Measurements from ENCODE around the gene CKS1B.
"Not testable (repeated sequence)": the region's sequence is repeated elsewhere in the genome, so short reads cannot be mapped to it uniquely, and the experiment has no call there.

Gene CKS1B

DNA sequence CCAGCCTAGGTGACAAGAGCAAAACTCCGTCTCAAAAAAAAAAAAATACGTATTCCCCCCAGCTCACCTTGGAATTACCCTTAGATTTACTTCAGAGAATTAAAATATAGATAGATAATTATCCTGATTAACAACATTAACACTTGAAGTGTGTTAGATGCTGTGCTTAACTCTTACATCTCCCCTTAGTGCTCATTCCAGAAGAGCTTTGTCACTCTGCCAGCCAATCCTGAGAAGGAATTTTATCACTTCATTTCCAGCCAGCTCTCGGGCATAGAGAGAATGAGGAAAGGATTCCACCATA, 2.3 kb upstream of the CKS1B start:
- TF ChIP-seq, protein P1, sequence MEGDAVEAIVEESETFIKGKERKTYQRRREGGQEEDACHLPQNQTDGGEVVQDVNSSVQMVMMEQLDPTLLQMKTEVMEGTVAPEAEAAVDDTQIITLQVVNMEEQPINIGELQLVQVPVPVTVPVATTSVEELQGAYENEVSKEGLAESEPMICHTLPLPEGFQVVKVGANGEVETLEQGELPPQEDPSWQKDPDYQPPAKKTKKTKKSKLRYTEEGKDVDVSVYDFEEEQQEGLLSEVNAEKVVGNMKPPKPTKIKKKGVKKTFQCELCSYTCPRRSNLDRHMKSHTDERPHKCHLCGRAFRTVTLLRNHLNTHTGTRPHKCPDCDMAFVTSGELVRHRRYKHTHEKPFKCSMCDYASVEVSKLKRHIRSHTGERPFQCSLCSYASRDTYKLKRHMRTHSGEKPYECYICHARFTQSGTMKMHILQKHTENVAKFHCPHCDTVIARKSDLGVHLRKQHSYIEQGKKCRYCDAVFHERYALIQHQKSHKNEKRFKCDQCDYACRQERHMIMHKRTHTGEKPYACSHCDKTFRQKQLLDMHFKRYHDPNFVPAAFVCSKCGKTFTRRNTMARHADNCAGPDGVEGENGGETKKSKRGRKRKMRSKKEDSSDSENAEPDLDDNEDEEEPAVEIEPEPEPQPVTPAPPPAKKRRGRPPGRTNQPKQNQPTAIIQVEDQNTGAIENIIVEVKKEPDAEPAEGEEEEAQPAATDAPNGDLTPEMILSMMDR (IDR thresholded peaks at IDR 0.05; ENCODE audit: insufficient read depth, missing control alignments), result no peak
- DNase-seq (ENCODE audit: insufficient read length, low spot score) (no peak), FAIRE-seq (no peak)

DNA sequence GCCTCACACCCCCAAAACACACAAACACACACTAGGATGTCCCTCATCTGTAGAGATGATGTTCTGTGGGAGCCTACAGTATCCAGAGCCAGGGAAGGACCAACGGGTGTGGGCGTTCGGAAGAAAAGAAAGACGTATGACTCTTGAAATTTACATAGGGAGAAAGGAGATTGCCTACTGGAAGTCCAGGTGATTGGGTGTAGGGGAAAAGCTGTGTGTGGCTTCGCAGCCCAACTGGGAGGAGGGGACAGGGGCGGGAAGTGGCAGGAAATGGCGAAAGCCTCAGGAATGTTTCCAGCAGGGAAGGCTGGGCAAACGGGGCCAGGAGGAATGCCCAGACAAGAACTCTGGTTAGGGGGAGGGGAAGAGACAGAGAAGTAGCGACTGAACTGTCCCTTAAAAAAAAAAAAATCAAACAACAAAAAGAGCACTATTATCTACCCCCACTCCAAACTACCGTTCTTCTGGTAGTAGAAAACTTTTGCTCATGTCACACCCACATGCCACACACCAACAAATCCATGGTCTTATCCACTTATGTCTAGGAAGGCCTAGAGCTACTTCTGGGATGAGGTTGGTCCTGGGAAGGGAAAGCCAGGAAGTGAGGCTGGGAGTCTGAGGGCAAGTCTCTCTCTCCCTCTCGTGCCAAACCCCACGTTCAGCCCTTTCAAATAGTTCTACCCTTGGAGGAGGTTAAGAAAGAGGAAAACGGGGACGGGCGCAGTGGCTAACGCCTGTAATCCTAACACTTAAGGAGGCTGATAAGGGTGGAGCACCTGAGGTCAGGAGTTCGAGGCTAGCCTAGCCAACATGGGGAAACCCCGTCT, 1.8 kb upstream of the CKS1B start:
- DNase-seq (ENCODE audit: insufficient read length, low spot score) (no peak), FAIRE-seq (no peak)
- TF ChIP-seq, protein P1 (IDR thresholded peaks at IDR 0.05; ENCODE audit: insufficient read depth, missing control alignments), result no peak

DNA sequence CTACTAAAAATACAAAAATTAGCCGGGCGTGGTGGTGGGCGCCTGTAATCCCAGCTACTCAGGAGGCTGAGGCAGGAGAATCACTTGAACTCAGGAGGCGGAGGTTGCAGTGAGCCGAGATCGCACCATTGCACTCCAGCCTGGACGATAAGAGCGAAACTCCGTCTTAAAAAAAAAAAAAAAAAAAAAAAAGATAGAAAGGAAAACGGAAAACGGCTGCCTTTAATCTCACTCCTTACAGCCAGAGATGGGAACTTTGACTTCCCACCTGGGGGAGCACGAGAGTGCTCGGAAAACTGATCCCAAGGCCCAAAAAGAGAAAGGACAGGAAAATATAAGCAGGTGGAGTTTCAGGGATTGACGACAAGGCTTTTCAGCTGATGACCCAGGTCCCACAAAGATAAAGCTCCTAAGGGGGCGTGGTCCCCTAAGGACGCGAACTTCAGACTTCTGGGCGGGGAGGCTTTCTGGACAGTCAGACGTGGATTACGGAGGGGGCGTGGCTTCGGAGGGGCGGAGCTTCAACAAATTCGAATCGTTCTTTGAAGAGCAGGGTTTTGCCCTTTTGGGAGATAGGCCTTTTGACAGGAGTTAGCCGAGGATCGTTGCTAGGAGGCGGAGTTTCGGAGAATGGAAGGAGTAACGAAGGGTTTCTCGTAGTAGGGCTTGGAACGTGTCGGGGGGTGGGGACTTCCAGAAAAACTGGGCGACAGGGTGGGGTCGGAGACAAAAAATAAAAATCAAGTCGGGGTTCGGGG, 958 bp upstream of the CKS1B start:
- TF ChIP-seq, protein P1 (IDR thresholded peaks at IDR 0.05; ENCODE audit: insufficient read depth, missing control alignments), result peak; percentile 35
- no peak for FAIRE-seq

DNA sequence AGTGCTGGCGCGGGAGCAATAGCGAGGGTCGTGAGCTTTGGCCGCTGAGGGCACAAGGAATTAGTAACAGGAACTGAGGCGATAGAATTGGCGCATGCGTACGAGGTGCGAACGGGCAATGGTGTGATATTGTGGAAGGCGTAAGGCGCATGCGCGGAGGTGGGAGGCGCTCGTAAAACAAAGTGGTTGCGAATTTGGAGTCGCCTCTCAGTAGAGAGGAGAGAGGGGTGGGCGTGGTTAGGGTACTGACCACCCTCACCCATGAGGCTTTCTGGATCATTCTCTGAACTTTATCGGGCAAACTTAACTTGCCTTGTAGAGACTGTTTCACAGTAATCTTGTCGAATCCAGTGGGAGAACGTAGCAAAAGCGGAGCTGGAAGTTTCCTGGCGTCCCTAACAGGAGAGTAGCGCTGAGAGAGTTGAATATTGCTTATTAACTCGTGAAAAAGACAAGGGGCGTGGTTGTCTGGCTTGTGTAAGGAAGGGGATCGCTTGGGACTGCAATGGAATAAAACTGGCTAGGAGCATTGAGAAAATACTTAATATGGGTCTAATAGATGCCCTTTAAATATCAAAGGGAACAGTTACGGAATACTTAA, 427 bp downstream of the CKS1B start:
- peak; percentile 77 for DNase-seq (ENCODE audit: insufficient read length, low spot score)
- FAIRE-seq, result peak; percentile 74
- TF ChIP-seq, protein P1 (IDR thresholded peaks at IDR 0.05; ENCODE audit: insufficient read depth, missing control alignments), result no peak

More for the DNA sequence above, 958 bp upstream of the CKS1B start:
- peak; percentile 82 for DNase-seq (ENCODE audit: insufficient read length, low spot score)

DNA sequence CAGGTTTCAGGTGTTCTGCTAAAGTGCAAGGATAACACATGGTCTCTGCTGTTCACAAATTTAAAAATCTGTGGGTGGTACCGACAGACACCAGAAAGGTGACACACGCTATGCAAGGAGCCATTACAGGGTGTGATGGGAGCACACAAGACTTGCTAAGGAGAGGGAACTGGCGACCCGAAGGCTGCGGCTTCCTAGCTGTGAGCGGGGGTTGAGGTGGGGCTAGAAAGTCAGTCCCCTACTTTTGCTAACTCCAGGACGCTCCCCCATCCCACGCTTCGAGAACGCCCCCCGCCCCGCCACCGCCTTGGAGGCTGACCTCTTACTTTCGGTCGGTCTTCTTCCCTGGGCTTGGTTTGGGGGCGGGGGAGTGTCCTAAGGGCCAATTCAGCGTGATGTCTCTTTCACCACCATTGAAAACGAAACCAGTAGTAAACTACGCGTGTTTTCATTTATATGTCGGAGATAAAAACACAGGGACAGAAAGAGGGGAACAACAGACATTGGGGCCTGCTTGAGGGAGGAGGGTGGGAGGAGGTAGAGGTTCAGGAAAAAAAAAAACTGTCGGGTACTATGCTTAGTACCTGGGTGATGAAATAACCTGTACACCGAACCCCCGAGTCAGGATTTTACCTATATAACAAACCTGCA, 1.1 kb downstream of the CKS1B start:
- TF ChIP-seq, protein P1 (IDR thresholded peaks at IDR 0.05; ENCODE audit: insufficient read depth, missing control alignments), result no peak
- no peak for FAIRE-seq
- no peak for DNase-seq (ENCODE audit: insufficient read length, low spot score)

DNA sequence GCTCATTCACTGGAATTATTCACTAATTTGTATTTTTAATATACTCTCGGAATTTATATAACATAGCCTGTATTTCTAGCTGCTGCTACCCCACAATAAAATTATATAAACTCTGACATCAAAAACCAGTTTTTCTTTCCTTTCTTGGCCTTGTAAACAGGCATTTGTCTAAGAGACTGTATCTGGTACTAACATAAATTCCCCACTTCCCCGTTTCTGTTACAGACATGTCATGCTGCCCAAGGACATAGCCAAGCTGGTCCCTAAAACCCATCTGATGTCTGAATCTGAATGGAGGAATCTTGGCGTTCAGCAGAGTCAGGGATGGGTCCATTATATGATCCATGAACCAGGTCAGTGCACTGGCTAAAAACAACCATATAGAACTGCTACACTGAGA, 3.3 kb downstream of the CKS1B start:
- DNase-seq (ENCODE audit: insufficient read length, low spot score); FAIRE-seq: not testable (repeated sequence)

DNA sequence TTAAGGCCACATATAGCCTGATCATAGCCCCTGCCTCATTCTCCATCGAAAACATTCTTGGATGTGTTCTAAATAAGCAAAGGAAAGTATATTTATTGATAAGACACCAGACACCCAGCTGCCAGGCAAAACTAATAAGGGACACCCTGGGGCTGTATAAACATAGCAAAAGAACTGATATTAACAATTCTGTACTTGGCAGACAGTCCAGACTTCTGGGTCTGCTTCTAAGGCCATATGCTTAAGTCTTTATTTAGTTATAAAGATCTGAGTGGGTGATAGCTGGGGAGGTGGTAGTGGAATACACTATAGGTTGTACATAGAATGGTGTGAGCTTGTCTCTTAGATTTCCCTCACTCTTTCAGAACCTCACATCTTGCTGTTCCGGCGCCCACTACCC, 3.9 kb downstream of the CKS1B start:
- TF ChIP-seq, protein P1 (IDR thresholded peaks at IDR 0.05; ENCODE audit: insufficient read depth, missing control alignments), result no peak
- FAIRE-seq (no peak), DNase-seq (ENCODE audit: insufficient read length, low spot score) (no peak)

All from D721Med (cell line).